ENCODE results near the gene AQP3. TPM values are rescaled to one million over a fixed set of nuclear protein-coding genes. Genes with fewer than 3 reads are reported as not detected.

AQP3 gene
- total and polyA plus RNA-seq, 7 donors: 1.6 to 13.6 (median 4.4) TPM

- no peak overlapping the region for H3K27ac ChIP-seq
- H3K36me3 ChIP-seq: no peaks in the 10 kb centered on the region
- no peaks in the 10 kb centered on the region for H3K9me3 ChIP-seq
- TF ChIP-seq EP300 (IDR thresholded peaks at IDR 0.05) (no peak), POLR2AphosphoS5 (IDR thresholded peaks at IDR 0.05) (no peak), CTCF (IDR thresholded peaks at IDR 0.05) (no peak), POLR2A (IDR thresholded peaks at IDR 0.05) (no peak)
- WGBS, 2 donors: 49 to 72% methylated on average over 11 of the region's 11 CpGs
- H3K27me3 ChIP-seq: no peaks in the 10 kb centered on the region
- DNase-seq: no peak
- H3K4me1 ChIP-seq: no peaks in the 10 kb centered on the region
- intact Hi-C loops (cut with DNase I): no loop called here
- no peak overlapping the region for H3K4me3 ChIP-seq
Observed at GRCh38 chr9:33453999-33454660, 6.7 kb upstream of the AQP3 start.

GRCh38 chr9:33453286-33453860, 6.0 kb upstream of the AQP3 start:
- TF ChIP-seq CTCF (IDR thresholded peaks at IDR 0.05) (no peak), POLR2A (IDR thresholded peaks at IDR 0.05) (no peak), POLR2AphosphoS5 (IDR thresholded peaks at IDR 0.05) (no peak)
- H3K36me3 ChIP-seq: no peaks in the 10 kb centered on the region
- no peak overlapping the region for H3K27ac ChIP-seq
- intact Hi-C loops (cut with DNase I): no loop called here
- DNase-seq: no peak
- H3K4me3 ChIP-seq: no peak overlapping the region
- H3K9me3 ChIP-seq: no peaks in the 10 kb centered on the region
- WGBS, 2 donors: 63 to 77% methylated on average over 3 of the region's 3 CpGs
- no peaks in the 10 kb centered on the region for H3K27me3 ChIP-seq
- no peaks in the 10 kb centered on the region for H3K4me1 ChIP-seq

DNA sequence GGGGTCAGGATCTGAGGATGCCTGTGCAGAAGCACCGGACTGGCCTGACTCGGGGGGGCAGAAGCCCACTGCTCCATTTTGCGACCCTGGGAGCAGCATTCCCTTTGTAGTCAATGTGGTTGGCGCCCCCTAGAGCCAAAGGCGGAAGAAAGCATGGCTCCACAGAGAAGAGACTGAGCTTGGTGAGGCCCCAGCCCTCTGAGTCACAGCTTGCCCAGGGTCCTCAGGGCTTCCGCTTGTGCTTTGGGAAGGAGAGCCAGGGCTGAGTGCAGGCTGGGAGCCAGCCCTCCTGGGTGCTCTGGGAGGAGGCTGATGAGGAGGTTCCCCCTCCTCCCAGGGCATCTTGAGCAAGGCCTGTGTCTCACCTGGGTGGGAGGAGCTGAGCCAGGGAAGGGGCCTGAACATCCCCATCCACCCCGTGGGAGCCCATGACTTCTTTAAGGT, 5.5 kb upstream of the AQP3 start:
- Histone ChIP-seq H3K27me3 (no peaks in the 10 kb centered on the region), H3K4me1 (peaks cover 0 to 2% (median 2%) of the 10 kb centered on the region in 4 donors), H3K36me3 (no peaks in the 10 kb centered on the region), H3K9me3 (no peaks in the 10 kb centered on the region), H3K4me3 (no peak overlapping the region), H3K27ac (no peak overlapping the region)
- no peak for DNase-seq
- TF ChIP-seq CTCF (IDR thresholded peaks at IDR 0.05): peak in 1 of 4 experiments; percentile 21
- TF ChIP-seq EP300 (IDR thresholded peaks at IDR 0.05): no peak
- intact Hi-C loops (cut with DNase I): no loop called here
- WGBS, 2 donors: 25 to 31% methylated on average over 7 of the region's 7 CpGs

- no peaks in the 10 kb centered on the region for H3K9me3 ChIP-seq
- TF ChIP-seq POLR2AphosphoS5 (IDR thresholded peaks at IDR 0.05) (no peak), EP300 (IDR thresholded peaks at IDR 0.05) (no peak), CTCF (IDR thresholded peaks at IDR 0.05) (no peak), POLR2A (IDR thresholded peaks at IDR 0.05) (no peak)
- no peak overlapping the region for H3K4me3 ChIP-seq
- peaks cover 0 to 15% (median 14%) of the 10 kb centered on the region in 4 donors for H3K4me1 ChIP-seq
- H3K27me3 ChIP-seq: no peaks in the 10 kb centered on the region
- DNase-seq: no peak
- H3K36me3 ChIP-seq: no peaks in the 10 kb centered on the region
- intact Hi-C loops (cut with DNase I): no loop called here
- WGBS, 2 donors: 84 to 92% methylated on average over 4 of the region's 4 CpGs
- no peak overlapping the region for H3K27ac ChIP-seq
Observed at GRCh38 chr9:33450621-33451146, 3.3 kb upstream of the AQP3 start.
